Measurements from ENCODE around the gene PARD3B.

- TF ChIP-seq USF2 (IDR thresholded peaks at IDR 0.05; ENCODE audit: low read depth, low read length) (no peak), POLR2A (IDR thresholded peaks at IDR 0.05; ENCODE audit: low read depth, low read length) (no peak), CTCF (conservative IDR thresholded peaks at IDR 0.05; ENCODE audit: low read depth, low read length) (no peak), NFE2L2 (IDR thresholded peaks at IDR 0.05; ENCODE audit: low read depth, low read length) (no peak), FOS (IDR thresholded peaks at IDR 0.05; ENCODE audit: low read depth, low read length) (no peak), SMC3 (IDR thresholded peaks at IDR 0.05; ENCODE audit: low read depth, low read length) (no peak), RAD21 (IDR thresholded peaks at IDR 0.05; ENCODE audit: low read length) (no peak), MXI1 (IDR thresholded peaks at IDR 0.05; ENCODE audit: borderline replicate concordance, low read depth, low read length) (no peak), MAFK (IDR thresholded peaks at IDR 0.05; ENCODE audit: low read depth, low read length) (no peak), CEBPB (IDR thresholded peaks at IDR 0.05; ENCODE audit: low read depth, low read length) (no peak), BHLHE40 (IDR thresholded peaks at IDR 0.05; ENCODE audit: low read depth, low read length) (no peak)
These were observed 788.1 kb downstream of the PARD3B start for GRCh38 chr2:205333351-205333750.
